GM23338 (cell line): Measurements from ENCODE around the gene CNPY1. TPM values are rescaled to one million over a fixed set of nuclear protein-coding genes. Genes with fewer than 3 reads are reported as not detected.

Experiments
- ATAC-seq: fragments of 200-7000 bp; cut with Tn5 transposase; 3 replicates; pipeline ENCODE4 v1.9.1; 2020
- DNase-seq: peaks from one replicate; pipeline ENCODE4 v3.0.0-alpha.2; 2015; ENCODE audit warnings: low spot score
- H2AFZ ChIP-seq: fragments of 200-600 bp; sonication (generic); 2 replicates; pipeline ENCODE4 v1.8.0; 2016; ENCODE audit warnings: antibody characterized with exemption, mild to moderate bottlenecking, moderate library complexity
- H3F3A ChIP-seq: fragments of 200-600 bp; sonication (generic); replicated peaks from 2 replicates; pipeline ENCODE4 v1.8.0; 2017; ENCODE audit warnings: antibody characterized with exemption, mixed run types, low read depth
- H3K27ac ChIP-seq: fragments of 200-600 bp; sonication (generic); 2 replicates; pipeline ENCODE4 v1.6.1; 2016; ENCODE audit warnings: low read depth
- H3K27me3 ChIP-seq: fragments of 200-600 bp; sonication (generic); 2 replicates; pipeline ENCODE4 v1.8.0; 2016; ENCODE audit warnings: mild to moderate bottlenecking, mixed run types, moderate library complexity; ENCODE audit not compliant: insufficient read depth
- H3K36me3 ChIP-seq: fragments of 200-600 bp; sonication (generic); 2 replicates; pipeline ENCODE4 v1.8.0; 2016; ENCODE audit warnings: mild to moderate bottlenecking; ENCODE audit not compliant: insufficient read depth
- H3K4me1 ChIP-seq: fragments of 200-600 bp; sonication (generic); 2 replicates; pipeline ENCODE4 v1.8.0; 2016; ENCODE audit warnings: mild to moderate bottlenecking, moderate library complexity; ENCODE audit not compliant: insufficient read depth
- H3K4me2 ChIP-seq: fragments of 200-600 bp; sonication (generic); 2 replicates; pipeline ENCODE4 v1.7.1; 2017; ENCODE audit warnings: mixed run types
- H3K4me3 ChIP-seq: fragments of 200-600 bp; sonication (generic); 2 replicates; pipeline ENCODE4 v1.6.1; 2016; ENCODE audit warnings: mixed run types
- H3K79me2 ChIP-seq: fragments of 200-600 bp; sonication (generic); replicated peaks from 2 replicates; pipeline ENCODE4 v1.8.0; 2017; ENCODE audit warnings: mild to moderate bottlenecking; ENCODE audit not compliant: insufficient read depth
- H3K9me2 ChIP-seq: fragments of 200-600 bp; sonication (generic); 2 replicates; pipeline ENCODE4 v1.8.0; 2017; ENCODE audit not compliant: insufficient read depth
- H4K20me1 ChIP-seq: fragments of 200-600 bp; sonication (generic); replicated peaks from 2 replicates; pipeline ENCODE4 v1.8.0; 2017; ENCODE audit warnings: mild to moderate bottlenecking; ENCODE audit not compliant: insufficient read depth
- H3K27ac Mint-ChIP-seq: 2 replicates; pipeline ENCODE4 v1.8.0; 2020; ENCODE audit warnings: inconsistent platforms, mild to moderate bottlenecking, moderate library complexity, mixed read lengths
- H3K27me3 Mint-ChIP-seq: 3 replicates; pipeline ENCODE4 v1.8.0; 2022; ENCODE audit warnings: low read depth, mild to moderate bottlenecking, moderate library complexity, mixed read lengths, inconsistent platforms; ENCODE audit not compliant: insufficient read depth, poor library complexity
- H3K36me3 Mint-ChIP-seq: 3 replicates; pipeline ENCODE4 v1.8.0; 2021; ENCODE audit warnings: low read depth, mild to moderate bottlenecking, inconsistent platforms, moderate library complexity, mixed read lengths
- H3K4me1 Mint-ChIP-seq: 3 replicates; pipeline ENCODE4 v1.8.0; 2020; ENCODE audit warnings: mild to moderate bottlenecking, inconsistent platforms, mixed read lengths
- H3K4me3 Mint-ChIP-seq: 3 replicates; pipeline ENCODE4 v1.8.0; 2021; ENCODE audit warnings: moderate library complexity, mild to moderate bottlenecking, inconsistent platforms, mixed read lengths
- H3K9me3 Mint-ChIP-seq: 3 replicates; pipeline ENCODE4 v1.8.0; 2020; ENCODE audit warnings: moderate library complexity, mild to moderate bottlenecking, inconsistent platforms, mixed read lengths
- CREB1 ChIP-seq: fragments of 250-450 bp; sonication (Bioruptor Pico); IDR thresholded peaks from 2 replicates; pipeline ENCODE4 v1.5.0; 2020; ENCODE audit warnings: low read depth, mild to moderate bottlenecking, moderate library complexity
- EZH2 ChIP-seq: fragments of 200-600 bp; sonication (generic); IDR thresholded peaks from one replicate; pipeline ENCODE4 v1.8.0; 2017; ENCODE audit warnings: antibody characterized with exemption, mild to moderate bottlenecking, low read depth; ENCODE audit not compliant: unreplicated experiment
- EZH2phosphoT487 ChIP-seq: fragments of 200-600 bp; sonication (generic); IDR thresholded peaks from one replicate; pipeline ENCODE4 v1.8.1; 2018; ENCODE audit warnings: antibody characterized with exemption; ENCODE audit not compliant: unreplicated experiment
- JUNB ChIP-seq: IDR thresholded peaks from one replicate; pipeline ENCODE4 v1.6.1; 2016; ENCODE audit warnings: antibody characterized with exemption; ENCODE audit not compliant: unreplicated experiment
- NANOG ChIP-seq: IDR thresholded peaks from 2 replicates; pipeline ENCODE4 v1.6.1; 2016; ENCODE audit warnings: antibody characterized with exemption, borderline replicate concordance
- POLR2AphosphoS5 ChIP-seq: IDR thresholded peaks from 2 replicates; pipeline ENCODE4 v1.6.1; 2016; ENCODE audit warnings: antibody characterized with exemption, low read depth
- STAT1 ChIP-seq: IDR thresholded peaks from one replicate; pipeline ENCODE4 v1.6.1; 2016; ENCODE audit warnings: antibody characterized with exemption; ENCODE audit not compliant: unreplicated experiment
- ZNF114 ChIP-seq: fragments of 250-450 bp; sonication (Bioruptor Pico); IDR thresholded peaks from 2 replicates; pipeline ENCODE4 v1.5.0; 2020; ENCODE audit warnings: mild to moderate bottlenecking, moderate library complexity
- ZNF331 ChIP-seq: fragments of 250-450 bp; sonication (Bioruptor Pico); IDR thresholded peaks from 2 replicates; pipeline ENCODE4 v1.5.0; 2020; ENCODE audit warnings: low read depth, mild to moderate bottlenecking, moderate library complexity
- polyA plus RNA-seq: library from polyadenylated mRNA; unstranded; fragments of >200 nt; fragmentation: Nextera tagmentation; extraction: Ambion mirVana; gene quantifications from 2 replicates; pipeline ENCODE4 v1.2.1, GENCODE V29; 2016
- total RNA-seq: library from RNA; depleted of rRNA; stranded (reverse); fragments of >200 nt; shearing (Covaris generic); gene quantifications from 2 replicates; pipeline ENCODE4 v1.2.3, GENCODE V29; 2014
- TF ChIP-seq, protein P1 (sequence below): fragments of 250-450 bp; sonication (Bioruptor Pico); IDR thresholded peaks from 2 replicates; pipeline ENCODE4 v1.5.0; 2020; ENCODE audit warnings: mild to moderate bottlenecking, moderate library complexity
- TF ChIP-seq, protein P2 (sequence below): IDR thresholded peaks from one replicate; pipeline ENCODE4 v1.6.1; 2018; ENCODE audit warnings: antibody characterized with exemption; ENCODE audit not compliant: unreplicated experiment
- TF ChIP-seq, protein P3 (sequence below), 2 experiments: fragments of 200-600 bp in 1 of 2; sonication (generic) in 1 of 2; conservative IDR thresholded peaks; 2 replicates each; pipeline versions ENCODE4 v1.5.1 to v1.6.1; 2016 to 2017; ENCODE audit warnings: antibody characterized with exemption in 2 of 2, low read depth in 2 of 2, mild to moderate bottlenecking in 2 of 2, moderate library complexity in 1 of 2
- TF ChIP-seq, protein P4 (sequence below): IDR thresholded peaks from 2 replicates; pipeline ENCODE4 v1.6.1; 2016; ENCODE audit warnings: antibody characterized with exemption

Gene CNPY1
- total and polyA plus RNA-seq, 2 experiments from 2014 or later = not detected

DNA sequence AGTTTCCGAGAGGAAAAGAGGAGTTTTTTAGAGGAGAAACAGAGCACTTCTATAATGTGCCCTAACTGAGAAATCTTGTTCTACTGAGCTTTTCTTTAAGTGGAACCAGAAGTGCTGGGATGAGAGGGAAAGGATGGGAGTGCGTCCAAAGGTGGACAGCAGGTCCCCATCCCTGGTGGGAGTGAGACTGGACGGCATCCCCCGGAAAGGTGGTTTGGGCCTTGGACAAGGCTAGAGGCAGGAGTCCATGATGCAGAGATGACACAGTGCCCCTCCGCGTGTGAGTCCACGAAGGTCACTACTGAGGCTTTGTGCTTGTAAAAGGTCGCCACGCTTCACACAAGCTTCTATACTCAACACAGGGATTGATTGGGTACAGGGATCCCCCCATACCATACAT is 94.5 kb downstream of the CNPY1 start:
- no peak overlapping the region for H3K27ac ChIP-seq
- Mint-ChIP-seq H3K27me3 (peaks cover 100% of the 10 kb centered on the region), H3K36me3 (no peaks in the 10 kb centered on the region), H3K4me3 (no peak overlapping the region; the same call in 2 of the 3 replicates), H3K27ac (no peak overlapping the region), H3K4me1 (peaks cover 29% of the 10 kb centered on the region), H3K9me3 (peaks cover 13% of the 10 kb centered on the region)
- no peaks in the 10 kb centered on the region for H3K79me2 ChIP-seq
- peaks cover 38% of the 10 kb centered on the region for H4K20me1 ChIP-seq
- TF ChIP-seq, protein P1, sequence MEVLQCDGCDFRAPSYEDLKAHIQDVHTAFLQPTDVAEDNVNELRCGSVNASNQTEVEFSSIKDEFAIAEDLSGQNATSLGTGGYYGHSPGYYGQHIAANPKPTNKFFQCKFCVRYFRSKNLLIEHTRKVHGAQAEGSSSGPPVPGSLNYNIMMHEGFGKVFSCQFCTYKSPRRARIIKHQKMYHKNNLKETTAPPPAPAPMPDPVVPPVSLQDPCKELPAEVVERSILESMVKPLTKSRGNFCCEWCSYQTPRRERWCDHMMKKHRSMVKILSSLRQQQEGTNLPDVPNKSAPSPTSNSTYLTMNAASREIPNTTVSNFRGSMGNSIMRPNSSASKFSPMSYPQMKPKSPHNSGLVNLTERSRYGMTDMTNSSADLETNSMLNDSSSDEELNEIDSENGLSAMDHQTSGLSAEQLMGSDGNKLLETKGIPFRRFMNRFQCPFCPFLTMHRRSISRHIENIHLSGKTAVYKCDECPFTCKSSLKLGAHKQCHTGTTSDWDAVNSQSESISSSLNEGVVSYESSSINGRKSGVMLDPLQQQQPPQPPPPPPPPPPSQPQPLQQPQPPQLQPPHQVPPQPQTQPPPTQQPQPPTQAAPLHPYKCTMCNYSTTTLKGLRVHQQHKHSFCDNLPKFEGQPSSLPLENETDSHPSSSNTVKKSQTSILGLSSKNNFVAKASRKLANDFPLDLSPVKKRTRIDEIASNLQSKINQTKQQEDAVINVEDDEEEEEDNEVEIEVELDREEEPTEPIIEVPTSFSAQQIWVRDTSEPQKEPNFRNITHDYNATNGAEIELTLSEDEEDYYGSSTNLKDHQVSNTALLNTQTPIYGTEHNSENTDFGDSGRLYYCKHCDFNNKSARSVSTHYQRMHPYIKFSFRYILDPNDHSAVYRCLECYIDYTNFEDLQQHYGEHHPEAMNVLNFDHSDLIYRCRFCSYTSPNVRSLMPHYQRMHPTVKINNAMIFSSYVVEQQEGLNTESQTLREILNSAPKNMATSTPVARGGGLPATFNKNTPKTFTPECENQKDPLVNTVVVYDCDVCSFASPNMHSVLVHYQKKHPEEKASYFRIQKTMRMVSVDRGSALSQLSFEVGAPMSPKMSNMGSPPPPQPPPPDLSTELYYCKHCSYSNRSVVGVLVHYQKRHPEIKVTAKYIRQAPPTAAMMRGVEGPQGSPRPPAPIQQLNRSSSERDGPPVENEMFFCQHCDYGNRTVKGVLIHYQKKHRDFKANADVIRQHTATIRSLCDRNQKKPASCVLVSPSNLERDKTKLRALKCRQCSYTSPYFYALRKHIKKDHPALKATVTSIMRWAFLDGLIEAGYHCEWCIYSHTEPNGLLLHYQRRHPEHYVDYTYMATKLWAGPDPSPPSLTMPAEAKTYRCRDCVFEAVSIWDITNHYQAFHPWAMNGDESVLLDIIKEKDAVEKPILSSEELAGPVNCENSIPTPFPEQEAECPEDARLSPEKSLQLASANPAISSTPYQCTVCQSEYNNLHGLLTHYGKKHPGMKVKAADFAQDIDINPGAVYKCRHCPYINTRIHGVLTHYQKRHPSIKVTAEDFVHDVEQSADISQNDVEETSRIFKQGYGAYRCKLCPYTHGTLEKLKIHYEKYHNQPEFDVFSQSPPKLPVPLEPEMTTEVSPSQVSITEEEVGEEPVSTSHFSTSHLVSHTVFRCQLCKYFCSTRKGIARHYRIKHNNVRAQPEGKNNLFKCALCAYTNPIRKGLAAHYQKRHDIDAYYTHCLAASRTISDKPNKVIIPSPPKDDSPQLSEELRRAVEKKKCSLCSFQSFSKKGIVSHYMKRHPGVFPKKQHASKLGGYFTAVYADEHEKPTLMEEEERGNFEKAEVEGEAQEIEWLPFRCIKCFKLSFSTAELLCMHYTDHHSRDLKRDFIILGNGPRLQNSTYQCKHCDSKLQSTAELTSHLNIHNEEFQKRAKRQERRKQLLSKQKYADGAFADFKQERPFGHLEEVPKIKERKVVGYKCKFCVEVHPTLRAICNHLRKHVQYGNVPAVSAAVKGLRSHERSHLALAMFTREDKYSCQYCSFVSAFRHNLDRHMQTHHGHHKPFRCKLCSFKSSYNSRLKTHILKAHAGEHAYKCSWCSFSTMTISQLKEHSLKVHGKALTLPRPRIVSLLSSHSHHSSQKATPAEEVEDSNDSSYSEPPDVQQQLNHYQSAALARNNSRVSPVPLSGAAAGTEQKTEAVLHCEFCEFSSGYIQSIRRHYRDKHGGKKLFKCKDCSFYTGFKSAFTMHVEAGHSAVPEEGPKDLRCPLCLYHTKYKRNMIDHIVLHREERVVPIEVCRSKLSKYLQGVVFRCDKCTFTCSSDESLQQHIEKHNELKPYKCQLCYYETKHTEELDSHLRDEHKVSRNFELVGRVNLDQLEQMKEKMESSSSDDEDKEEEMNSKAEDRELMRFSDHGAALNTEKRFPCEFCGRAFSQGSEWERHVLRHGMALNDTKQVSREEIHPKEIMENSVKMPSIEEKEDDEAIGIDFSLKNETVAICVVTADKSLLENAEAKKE (CRISPR knock-in tag) = no peak
- TF ChIP-seq EZH2phosphoT487 = no peak
- TF ChIP-seq, protein P2, sequence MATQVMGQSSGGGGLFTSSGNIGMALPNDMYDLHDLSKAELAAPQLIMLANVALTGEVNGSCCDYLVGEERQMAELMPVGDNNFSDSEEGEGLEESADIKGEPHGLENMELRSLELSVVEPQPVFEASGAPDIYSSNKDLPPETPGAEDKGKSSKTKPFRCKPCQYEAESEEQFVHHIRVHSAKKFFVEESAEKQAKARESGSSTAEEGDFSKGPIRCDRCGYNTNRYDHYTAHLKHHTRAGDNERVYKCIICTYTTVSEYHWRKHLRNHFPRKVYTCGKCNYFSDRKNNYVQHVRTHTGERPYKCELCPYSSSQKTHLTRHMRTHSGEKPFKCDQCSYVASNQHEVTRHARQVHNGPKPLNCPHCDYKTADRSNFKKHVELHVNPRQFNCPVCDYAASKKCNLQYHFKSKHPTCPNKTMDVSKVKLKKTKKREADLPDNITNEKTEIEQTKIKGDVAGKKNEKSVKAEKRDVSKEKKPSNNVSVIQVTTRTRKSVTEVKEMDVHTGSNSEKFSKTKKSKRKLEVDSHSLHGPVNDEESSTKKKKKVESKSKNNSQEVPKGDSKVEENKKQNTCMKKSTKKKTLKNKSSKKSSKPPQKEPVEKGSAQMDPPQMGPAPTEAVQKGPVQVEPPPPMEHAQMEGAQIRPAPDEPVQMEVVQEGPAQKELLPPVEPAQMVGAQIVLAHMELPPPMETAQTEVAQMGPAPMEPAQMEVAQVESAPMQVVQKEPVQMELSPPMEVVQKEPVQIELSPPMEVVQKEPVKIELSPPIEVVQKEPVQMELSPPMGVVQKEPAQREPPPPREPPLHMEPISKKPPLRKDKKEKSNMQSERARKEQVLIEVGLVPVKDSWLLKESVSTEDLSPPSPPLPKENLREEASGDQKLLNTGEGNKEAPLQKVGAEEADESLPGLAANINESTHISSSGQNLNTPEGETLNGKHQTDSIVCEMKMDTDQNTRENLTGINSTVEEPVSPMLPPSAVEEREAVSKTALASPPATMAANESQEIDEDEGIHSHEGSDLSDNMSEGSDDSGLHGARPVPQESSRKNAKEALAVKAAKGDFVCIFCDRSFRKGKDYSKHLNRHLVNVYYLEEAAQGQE = no peak
- TF ChIP-seq, protein P3, sequence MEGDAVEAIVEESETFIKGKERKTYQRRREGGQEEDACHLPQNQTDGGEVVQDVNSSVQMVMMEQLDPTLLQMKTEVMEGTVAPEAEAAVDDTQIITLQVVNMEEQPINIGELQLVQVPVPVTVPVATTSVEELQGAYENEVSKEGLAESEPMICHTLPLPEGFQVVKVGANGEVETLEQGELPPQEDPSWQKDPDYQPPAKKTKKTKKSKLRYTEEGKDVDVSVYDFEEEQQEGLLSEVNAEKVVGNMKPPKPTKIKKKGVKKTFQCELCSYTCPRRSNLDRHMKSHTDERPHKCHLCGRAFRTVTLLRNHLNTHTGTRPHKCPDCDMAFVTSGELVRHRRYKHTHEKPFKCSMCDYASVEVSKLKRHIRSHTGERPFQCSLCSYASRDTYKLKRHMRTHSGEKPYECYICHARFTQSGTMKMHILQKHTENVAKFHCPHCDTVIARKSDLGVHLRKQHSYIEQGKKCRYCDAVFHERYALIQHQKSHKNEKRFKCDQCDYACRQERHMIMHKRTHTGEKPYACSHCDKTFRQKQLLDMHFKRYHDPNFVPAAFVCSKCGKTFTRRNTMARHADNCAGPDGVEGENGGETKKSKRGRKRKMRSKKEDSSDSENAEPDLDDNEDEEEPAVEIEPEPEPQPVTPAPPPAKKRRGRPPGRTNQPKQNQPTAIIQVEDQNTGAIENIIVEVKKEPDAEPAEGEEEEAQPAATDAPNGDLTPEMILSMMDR (conservative IDR thresholded peaks at IDR 0.05; ENCODE audit: low read depth in 2 of 2) = no peak
- no peak for TF ChIP-seq NANOG
- TF ChIP-seq JUNB = no peak
- TF ChIP-seq EZH2 = no peak
- TF ChIP-seq, protein P4, sequence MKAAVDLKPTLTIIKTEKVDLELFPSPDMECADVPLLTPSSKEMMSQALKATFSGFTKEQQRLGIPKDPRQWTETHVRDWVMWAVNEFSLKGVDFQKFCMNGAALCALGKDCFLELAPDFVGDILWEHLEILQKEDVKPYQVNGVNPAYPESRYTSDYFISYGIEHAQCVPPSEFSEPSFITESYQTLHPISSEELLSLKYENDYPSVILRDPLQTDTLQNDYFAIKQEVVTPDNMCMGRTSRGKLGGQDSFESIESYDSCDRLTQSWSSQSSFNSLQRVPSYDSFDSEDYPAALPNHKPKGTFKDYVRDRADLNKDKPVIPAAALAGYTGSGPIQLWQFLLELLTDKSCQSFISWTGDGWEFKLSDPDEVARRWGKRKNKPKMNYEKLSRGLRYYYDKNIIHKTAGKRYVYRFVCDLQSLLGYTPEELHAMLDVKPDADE = no peak
- no peak for TF ChIP-seq POLR2AphosphoS5
- no peak for TF ChIP-seq ZNF114
- TF ChIP-seq CREB1 (CRISPR knock-in tag) = no peak
- TF ChIP-seq STAT1 = no peak
- TF ChIP-seq ZNF331 (CRISPR knock-in tag) = no peak
- DNase-seq (no peak), ATAC-seq (no peak)
- no peaks in the 10 kb centered on the region for H3K36me3 ChIP-seq
- no peak overlapping the region for H3K4me2 ChIP-seq
- H3K9me2 ChIP-seq = no peaks in the 10 kb centered on the region
- H2AFZ ChIP-seq = no peak overlapping the region
- peaks cover 48% of the 10 kb centered on the region for H3K4me1 ChIP-seq
- H3F3A ChIP-seq = peaks cover 28% of the 10 kb centered on the region
- no peak overlapping the region for H3K4me3 ChIP-seq
- H3K27me3 ChIP-seq = peaks cover 100% of the 10 kb centered on the region
